Measurements from ENCODE around the gene MTCL1.
A peak's percentile ranks its signal among the peaks of the same experiment; 100 is the strongest.

MTCL1 gene

DNA sequence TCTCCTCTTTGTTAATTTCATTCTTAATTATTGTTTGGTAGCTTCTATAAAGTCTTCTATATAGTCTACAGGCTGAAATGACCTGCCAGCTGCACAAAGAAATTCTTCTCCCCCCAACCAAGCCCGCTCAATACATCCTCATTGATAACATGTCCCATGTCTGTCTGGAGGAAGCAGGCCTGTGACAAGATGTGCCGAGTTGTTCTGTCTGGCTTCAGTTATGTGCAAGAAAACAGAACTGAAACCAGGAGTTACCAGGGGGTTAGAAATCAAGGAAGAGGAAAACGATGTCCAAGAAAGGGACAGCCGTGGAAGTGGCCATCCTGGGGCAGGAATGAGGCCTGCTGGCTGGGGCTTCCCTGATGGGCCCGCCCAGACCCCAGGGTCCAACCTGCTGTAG, 57.6 kb downstream of the MTCL1 start:
- Histone ChIP-seq H3K4me1 (ENCODE audit: control insufficient read depth in 2 of 2, insufficient read depth in 1 of 2, low read depth in 1 of 2, low read length in 2 of 2) (peaks cover 6 to 16% of the 10 kb centered on the region in 2 donors), H3K23ac (ENCODE audit: low read depth, low read length, poor library complexity) (no peak overlapping the region), H3K79me1 (ENCODE audit: low read depth, low read length) (no peaks in the 10 kb centered on the region), H3K9me3 (replicated peaks in 1 of 2; ENCODE audit: control insufficient read depth in 2 of 2, insufficient read depth in 1 of 2, low read depth in 1 of 2, low read length in 2 of 2) (peaks cover 3 to 22% of the 10 kb centered on the region in 2 donors), H4K91ac (ENCODE audit: low read depth, low read length, poor library complexity) (no peak overlapping the region), H3K36me3 (replicated peaks in 1 of 2; ENCODE audit: control insufficient read depth in 2 of 2, insufficient read depth in 2 of 2, low read length in 2 of 2) (peaks cover 8% of the 10 kb centered on the region in 2 donors), H2AFZ (ENCODE audit: low read length) (no peak overlapping the region), H3K18ac (ENCODE audit: low read length) (no peak overlapping the region), H2BK5ac (ENCODE audit: low read length) (no peak overlapping the region), H4K8ac (ENCODE audit: low read depth, low read length) (no peak overlapping the region), H2AK5ac (ENCODE audit: low read depth, low read length) (no peak overlapping the region), H3K14ac (ENCODE audit: low read length) (no peak overlapping the region), H3K4ac (ENCODE audit: low read length) (no peak overlapping the region), H2BK15ac (ENCODE audit: low read length) (no peak overlapping the region), H3K27me3 (ENCODE audit: control insufficient read depth in 3 of 3, insufficient read depth in 3 of 3, low read depth in 1 of 3, low read length in 3 of 3) (no peaks in the 10 kb centered on the region), H2BK120ac (ENCODE audit: low read depth, low read length) (no peak overlapping the region), H3K9ac (ENCODE audit: low read depth, low read length, poor library complexity) (no peak overlapping the region), H3K27ac (replicated peaks; ENCODE audit: low read length) (no peak overlapping the region), H3K4me3 (ENCODE audit: low read length in 2 of 2) (no peak overlapping the region), H2BK12ac (ENCODE audit: low read length) (no peak overlapping the region), H3K4me2 (ENCODE audit: insufficient read depth, low read length, poor library complexity, severe bottlenecking) (no peak overlapping the region)
- no CpG with 5 or more reads among the region's 5 CpGs for WGBS, 2 donors (ENCODE audit: extremely low coverage in 2 of 2, insufficient read length in 2 of 2, insufficient replicate concordance in 1 of 2)
- no peak for DNase-seq (ENCODE audit: low spot score)

- no peak overlapping the region for H2AFZ ChIP-seq (ENCODE audit: low read length)
- peaks cover 8% of the 10 kb centered on the region in 2 donors for H3K36me3 ChIP-seq (replicated peaks in 1 of 2; ENCODE audit: control insufficient read depth in 2 of 2, insufficient read depth in 2 of 2, low read length in 2 of 2)
- H2BK15ac ChIP-seq (ENCODE audit: low read length): no peak overlapping the region
- no peak for DNase-seq (ENCODE audit: low spot score)
- H3K18ac ChIP-seq (ENCODE audit: low read length): no peak overlapping the region
- H4K8ac ChIP-seq (ENCODE audit: low read depth, low read length): no peak overlapping the region
- no peaks in the 10 kb centered on the region for H3K79me1 ChIP-seq (ENCODE audit: low read depth, low read length)
- no peak overlapping the region for H2BK5ac ChIP-seq (ENCODE audit: low read length)
- peaks cover 6 to 16% of the 10 kb centered on the region in 2 donors for H3K4me1 ChIP-seq (ENCODE audit: control insufficient read depth in 2 of 2, insufficient read depth in 1 of 2, low read depth in 1 of 2, low read length in 2 of 2)
- H2AK5ac ChIP-seq (ENCODE audit: low read depth, low read length): no peak overlapping the region
- H3K14ac ChIP-seq (ENCODE audit: low read length): no peak overlapping the region
- H3K27ac ChIP-seq (replicated peaks; ENCODE audit: low read length): no peak overlapping the region
- no peak overlapping the region for H3K4me2 ChIP-seq (ENCODE audit: insufficient read depth, low read length, poor library complexity, severe bottlenecking)
- no peak overlapping the region for H4K91ac ChIP-seq (ENCODE audit: low read depth, low read length, poor library complexity)
- no peak overlapping the region for H3K4me3 ChIP-seq (ENCODE audit: low read length in 2 of 2)
- no peak overlapping the region for H3K4ac ChIP-seq (ENCODE audit: low read length)
- no CpG with 5 or more reads among the region's 2 CpGs for WGBS, 2 donors (ENCODE audit: extremely low coverage in 2 of 2, insufficient read length in 2 of 2, insufficient replicate concordance in 1 of 2)
- no peak overlapping the region for H3K23ac ChIP-seq (ENCODE audit: low read depth, low read length, poor library complexity)
- no peak overlapping the region for H3K9ac ChIP-seq (ENCODE audit: low read depth, low read length, poor library complexity)
- H2BK120ac ChIP-seq (ENCODE audit: low read depth, low read length): no peak overlapping the region
- no peak overlapping the region for H2BK12ac ChIP-seq (ENCODE audit: low read length)
- H3K9me3 ChIP-seq (replicated peaks in 1 of 2; ENCODE audit: control insufficient read depth in 2 of 2, insufficient read depth in 1 of 2, low read depth in 1 of 2, low read length in 2 of 2): peaks cover 3 to 22% of the 10 kb centered on the region in 2 donors
- H3K27me3 ChIP-seq (ENCODE audit: control insufficient read depth in 3 of 3, insufficient read depth in 3 of 3, low read depth in 1 of 3, low read length in 3 of 3): no peaks in the 10 kb centered on the region
Observed at GRCh38 chr18:8763611-8764010, 58.3 kb downstream of the MTCL1 start.

DNA sequence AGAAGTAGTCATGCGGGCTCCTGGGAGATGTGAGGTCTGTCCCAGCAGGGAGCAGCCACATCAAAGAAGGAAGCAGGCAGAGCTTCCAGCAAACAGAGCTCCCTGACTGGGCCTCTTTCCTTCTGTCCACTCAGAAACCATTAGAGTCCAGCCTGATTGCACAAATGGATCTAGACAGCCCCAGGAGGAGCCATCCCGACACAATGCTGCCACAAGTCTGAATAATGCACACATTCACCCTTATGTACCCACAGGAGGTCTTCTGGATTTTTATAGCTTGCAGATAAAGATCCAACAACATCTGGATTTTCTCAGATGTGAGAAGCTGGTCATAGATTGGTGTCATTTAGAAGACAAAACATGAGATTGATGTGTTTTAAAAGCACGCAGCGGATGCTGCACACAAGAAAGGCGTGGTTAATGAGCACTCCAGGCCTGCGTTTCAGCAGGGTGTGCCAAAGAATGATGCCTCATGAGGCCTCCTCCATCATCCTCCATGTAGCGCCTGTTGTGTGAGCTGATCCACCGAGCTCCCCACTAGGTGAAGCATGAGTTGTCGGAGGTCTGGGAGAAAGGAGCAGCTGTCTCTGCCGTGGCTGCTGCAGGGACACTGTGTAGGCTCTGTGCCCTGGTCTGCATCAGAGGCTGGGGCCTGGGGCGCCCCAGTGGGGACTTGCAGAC, 60.6 kb downstream of the MTCL1 start:
- no CpG with 5 or more reads among the region's 11 CpGs for WGBS, 2 donors (ENCODE audit: extremely low coverage in 2 of 2, insufficient read length in 2 of 2, insufficient replicate concordance in 1 of 2)
- Histone ChIP-seq H2BK120ac (ENCODE audit: low read depth, low read length) (peak overlapping the region; percentile 39), H3K23ac (ENCODE audit: low read depth, low read length, poor library complexity) (no peak overlapping the region), H2AFZ (ENCODE audit: low read length) (no peak overlapping the region), H3K14ac (ENCODE audit: low read length) (peak overlapping the region; percentile 73), H2BK15ac (ENCODE audit: low read length) (peak overlapping the region; percentile 54), H3K79me1 (ENCODE audit: low read depth, low read length) (no peaks in the 10 kb centered on the region), H3K27ac (replicated peaks; ENCODE audit: low read length) (peak overlapping the region; percentile 34), H2BK5ac (ENCODE audit: low read length) (no peak overlapping the region), H2BK12ac (ENCODE audit: low read length) (no peak overlapping the region), H4K8ac (ENCODE audit: low read depth, low read length) (no peak overlapping the region), H3K27me3 (ENCODE audit: control insufficient read depth in 3 of 3, insufficient read depth in 3 of 3, low read depth in 1 of 3, low read length in 3 of 3) (no peaks in the 10 kb centered on the region), H3K9ac (ENCODE audit: low read depth, low read length, poor library complexity) (no peak overlapping the region), H4K91ac (ENCODE audit: low read depth, low read length, poor library complexity) (peak overlapping the region; percentile 8), H3K18ac (ENCODE audit: low read length) (peak overlapping the region; percentile 89), H3K4me3 (ENCODE audit: low read length in 2 of 2) (no peak overlapping the region), H3K4ac (ENCODE audit: low read length) (peak overlapping the region; percentile 39), H3K36me3 (replicated peaks in 1 of 2; ENCODE audit: control insufficient read depth in 2 of 2, insufficient read depth in 2 of 2, low read length in 2 of 2) (peaks cover 8% of the 10 kb centered on the region in 2 donors), H3K4me1 (ENCODE audit: control insufficient read depth in 2 of 2, insufficient read depth in 1 of 2, low read depth in 1 of 2, low read length in 2 of 2) (peaks cover 6 to 16% of the 10 kb centered on the region in 2 donors), H3K4me2 (ENCODE audit: insufficient read depth, low read length, poor library complexity, severe bottlenecking) (no peak overlapping the region), H2AK5ac (ENCODE audit: low read depth, low read length) (no peak overlapping the region), H3K9me3 (replicated peaks in 1 of 2; ENCODE audit: control insufficient read depth in 2 of 2, insufficient read depth in 1 of 2, low read depth in 1 of 2, low read length in 2 of 2) (peaks cover 3 to 13% of the 10 kb centered on the region in 2 donors)
- DNase-seq (ENCODE audit: low spot score): no peak

DNA sequence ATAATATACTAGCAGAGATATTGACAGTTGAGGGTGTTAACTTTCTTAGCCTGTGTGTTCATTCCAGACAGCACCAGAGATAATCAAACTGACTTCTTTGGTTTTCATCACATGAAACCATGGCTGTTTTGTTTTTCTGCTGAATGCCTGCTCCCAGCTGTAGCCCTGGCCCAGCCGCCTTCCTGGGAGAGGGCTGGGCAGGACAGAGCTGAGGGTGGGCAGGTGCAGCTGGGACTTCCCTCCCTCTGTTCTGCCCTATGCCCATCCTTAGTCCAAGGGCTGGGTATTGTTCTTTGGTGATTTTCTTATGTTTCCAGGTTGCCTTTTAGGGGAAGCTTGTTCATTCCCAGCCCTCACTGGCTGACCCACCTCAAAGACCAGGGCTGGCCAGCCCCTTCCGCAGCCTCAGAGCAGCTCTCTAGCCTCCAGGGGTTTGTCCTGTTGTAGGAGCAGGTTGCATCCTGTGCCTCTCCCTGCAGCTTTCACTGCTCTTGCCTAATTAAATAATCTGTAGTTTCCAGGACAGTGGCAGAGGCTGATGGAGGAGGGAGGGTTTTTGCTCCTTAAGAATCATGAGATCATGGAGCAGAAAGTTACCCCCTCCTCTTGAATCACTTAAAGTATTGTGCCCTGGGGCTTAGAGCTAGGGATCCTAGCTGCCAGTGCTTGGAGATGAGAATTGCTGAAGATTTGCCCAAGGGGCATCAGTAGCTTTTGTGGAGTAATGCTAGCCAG, 61.4 kb downstream of the MTCL1 start:
- Histone ChIP-seq H3K9me3 (replicated peaks in 1 of 2; ENCODE audit: control insufficient read depth in 2 of 2, insufficient read depth in 1 of 2, low read depth in 1 of 2, low read length in 2 of 2) (peaks cover 3 to 5% of the 10 kb centered on the region in 2 donors), H3K4ac (ENCODE audit: low read length) (no peak overlapping the region), H3K14ac (ENCODE audit: low read length) (no peak overlapping the region), H2BK15ac (ENCODE audit: low read length) (no peak overlapping the region), H2BK120ac (ENCODE audit: low read depth, low read length) (no peak overlapping the region), H3K36me3 (replicated peaks in 1 of 2; ENCODE audit: control insufficient read depth in 2 of 2, insufficient read depth in 2 of 2, low read length in 2 of 2) (peaks cover 8% of the 10 kb centered on the region in 2 donors), H3K23ac (ENCODE audit: low read depth, low read length, poor library complexity) (no peak overlapping the region), H3K18ac (ENCODE audit: low read length) (no peak overlapping the region), H3K4me2 (ENCODE audit: insufficient read depth, low read length, poor library complexity, severe bottlenecking) (no peak overlapping the region), H2AFZ (ENCODE audit: low read length) (peak overlapping the region; percentile 16), H3K9ac (ENCODE audit: low read depth, low read length, poor library complexity) (no peak overlapping the region), H3K4me3 (ENCODE audit: low read length in 2 of 2) (no peak overlapping the region), H3K27ac (replicated peaks; ENCODE audit: low read length) (peak overlapping the region; percentile 25), H2BK5ac (ENCODE audit: low read length) (no peak overlapping the region), H2AK5ac (ENCODE audit: low read depth, low read length) (no peak overlapping the region), H3K4me1 (ENCODE audit: control insufficient read depth in 2 of 2, insufficient read depth in 1 of 2, low read depth in 1 of 2, low read length in 2 of 2) (peaks cover 6 to 16% of the 10 kb centered on the region in 2 donors), H4K8ac (ENCODE audit: low read depth, low read length) (no peak overlapping the region), H4K91ac (ENCODE audit: low read depth, low read length, poor library complexity) (no peak overlapping the region), H3K27me3 (ENCODE audit: control insufficient read depth in 3 of 3, insufficient read depth in 3 of 3, low read depth in 1 of 3, low read length in 3 of 3) (no peaks in the 10 kb centered on the region), H2BK12ac (ENCODE audit: low read length) (no peak overlapping the region), H3K79me1 (ENCODE audit: low read depth, low read length) (no peaks in the 10 kb centered on the region)
- WGBS, 2 donors (ENCODE audit: extremely low coverage in 2 of 2, insufficient read length in 2 of 2, insufficient replicate concordance in 1 of 2): no CpG with 5 or more reads among the region's 2 CpGs
- no peak for DNase-seq (ENCODE audit: low spot score)

Measured in neuronal stem cell (in vitro differentiated cells).